AG09309 (cell line): ENCODE measurements around the gene RELA.

Experiments used
- DNase-seq: peaks from one replicate; pipeline ENCODE4 v3.0.0-alpha.2; 2010; ENCODE audit warnings: low read depth
- H3K4me3 ChIP-seq: 2 replicates; pipeline ENCODE4 v1.5.1; 2011; ENCODE audit warnings: mild to moderate bottlenecking, low read depth, low read length, moderate library complexity; ENCODE audit not compliant: control insufficient read depth
- TF ChIP-seq, protein P1 (sequence below): IDR thresholded peaks from 2 replicates; pipeline ENCODE4 v1.5.1; 2011; ENCODE audit warnings: mild to moderate bottlenecking, low read depth, low read length, inconsistent platforms; ENCODE audit not compliant: insufficient read depth, control insufficient read depth; ENCODE audit errors: missing control alignments

Gene RELA

DNA sequence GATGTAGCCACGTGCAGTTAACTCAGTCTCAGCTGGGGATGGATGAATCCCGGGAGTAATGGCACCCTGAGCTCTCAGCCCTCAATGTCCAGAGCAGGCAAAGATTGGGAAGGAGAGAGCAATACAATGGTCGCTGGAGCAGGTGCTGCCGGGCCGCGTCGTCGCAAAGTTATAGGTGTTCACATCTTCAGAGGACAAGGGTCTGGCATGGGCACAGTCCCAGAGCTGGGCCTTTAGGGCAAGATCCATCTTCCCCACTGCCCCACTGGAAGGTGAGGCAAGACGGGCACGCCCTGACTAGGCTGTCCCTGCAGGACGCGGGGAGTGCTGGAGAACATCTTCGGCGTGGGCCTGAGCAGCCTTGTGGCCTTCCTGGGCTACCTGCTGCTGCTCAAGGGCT lies 39.5 kb downstream of the RELA start:
- H3K4me3 ChIP-seq = no peak overlapping the region
- TF ChIP-seq, protein P1, sequence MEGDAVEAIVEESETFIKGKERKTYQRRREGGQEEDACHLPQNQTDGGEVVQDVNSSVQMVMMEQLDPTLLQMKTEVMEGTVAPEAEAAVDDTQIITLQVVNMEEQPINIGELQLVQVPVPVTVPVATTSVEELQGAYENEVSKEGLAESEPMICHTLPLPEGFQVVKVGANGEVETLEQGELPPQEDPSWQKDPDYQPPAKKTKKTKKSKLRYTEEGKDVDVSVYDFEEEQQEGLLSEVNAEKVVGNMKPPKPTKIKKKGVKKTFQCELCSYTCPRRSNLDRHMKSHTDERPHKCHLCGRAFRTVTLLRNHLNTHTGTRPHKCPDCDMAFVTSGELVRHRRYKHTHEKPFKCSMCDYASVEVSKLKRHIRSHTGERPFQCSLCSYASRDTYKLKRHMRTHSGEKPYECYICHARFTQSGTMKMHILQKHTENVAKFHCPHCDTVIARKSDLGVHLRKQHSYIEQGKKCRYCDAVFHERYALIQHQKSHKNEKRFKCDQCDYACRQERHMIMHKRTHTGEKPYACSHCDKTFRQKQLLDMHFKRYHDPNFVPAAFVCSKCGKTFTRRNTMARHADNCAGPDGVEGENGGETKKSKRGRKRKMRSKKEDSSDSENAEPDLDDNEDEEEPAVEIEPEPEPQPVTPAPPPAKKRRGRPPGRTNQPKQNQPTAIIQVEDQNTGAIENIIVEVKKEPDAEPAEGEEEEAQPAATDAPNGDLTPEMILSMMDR = no peak
- DNase-seq = no peak

DNA sequence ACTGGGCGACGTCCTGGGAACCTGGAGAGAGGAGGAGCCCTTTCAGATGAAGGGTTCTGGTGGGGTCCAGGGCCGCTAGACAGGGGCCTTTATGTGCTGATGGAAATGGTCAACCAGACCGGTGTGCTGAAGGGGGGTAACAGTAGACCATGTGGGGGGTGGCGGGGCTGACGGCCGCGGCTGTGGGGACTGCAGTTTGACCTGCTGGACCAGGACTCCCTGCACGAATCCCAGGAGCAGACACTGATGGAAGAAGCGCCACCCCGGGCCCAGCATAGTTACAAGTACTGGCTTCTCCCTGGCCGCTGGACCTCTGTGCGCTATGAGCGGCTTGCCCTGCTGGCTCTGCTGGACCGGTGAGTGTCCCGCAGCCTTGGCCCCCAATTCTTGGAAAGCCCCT lies 40.7 kb downstream of the RELA start:
- no peak for DNase-seq
- no peak overlapping the region for H3K4me3 ChIP-seq
- TF ChIP-seq, protein P1 = no peak

DNA sequence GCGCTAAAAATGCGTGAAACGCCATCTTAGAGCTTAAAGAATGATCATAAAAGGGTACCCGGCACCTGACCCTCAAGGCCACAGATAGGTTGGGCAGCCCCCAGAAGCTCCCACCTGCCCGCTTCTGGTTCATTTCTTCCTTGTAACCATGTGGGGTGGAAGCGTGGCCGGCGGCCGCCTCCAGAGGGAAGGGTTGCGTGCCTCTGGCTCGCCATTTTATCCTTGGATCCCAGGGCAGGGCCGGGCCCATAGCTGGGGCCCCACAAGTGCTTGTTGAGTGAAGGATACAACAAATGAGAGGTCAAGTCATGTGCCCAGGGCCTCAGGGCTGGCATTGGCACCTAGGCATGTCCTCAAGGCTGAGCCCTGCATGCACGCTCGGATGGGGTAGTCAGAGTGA lies 41.3 kb downstream of the RELA start:
- TF ChIP-seq, protein P1 = no peak
- no peak for DNase-seq
- no peak overlapping the region for H3K4me3 ChIP-seq

DNA sequence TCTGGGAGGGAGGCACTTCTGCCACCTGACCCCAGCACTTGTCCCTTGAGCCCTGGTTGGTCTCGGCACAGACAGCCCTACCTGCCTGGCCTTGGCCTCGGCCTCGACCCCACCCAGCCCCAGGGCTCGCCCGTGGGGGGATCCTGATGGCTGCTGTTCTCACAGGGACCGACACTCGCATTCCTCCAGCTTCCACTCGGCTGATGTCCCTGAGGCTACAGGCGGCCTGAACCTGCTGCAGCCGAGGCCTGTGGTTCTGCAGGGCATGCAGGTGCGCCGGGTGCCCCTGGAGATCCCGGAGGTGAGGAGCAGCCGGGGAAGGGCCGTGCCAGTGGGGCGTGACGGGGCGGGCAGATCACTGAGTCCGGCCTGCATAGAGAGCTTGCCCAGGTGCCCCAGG lies 42.0 kb downstream of the RELA start:
- no peak for DNase-seq
- TF ChIP-seq, protein P1 = no peak
- no peak overlapping the region for H3K4me3 ChIP-seq

DNA sequence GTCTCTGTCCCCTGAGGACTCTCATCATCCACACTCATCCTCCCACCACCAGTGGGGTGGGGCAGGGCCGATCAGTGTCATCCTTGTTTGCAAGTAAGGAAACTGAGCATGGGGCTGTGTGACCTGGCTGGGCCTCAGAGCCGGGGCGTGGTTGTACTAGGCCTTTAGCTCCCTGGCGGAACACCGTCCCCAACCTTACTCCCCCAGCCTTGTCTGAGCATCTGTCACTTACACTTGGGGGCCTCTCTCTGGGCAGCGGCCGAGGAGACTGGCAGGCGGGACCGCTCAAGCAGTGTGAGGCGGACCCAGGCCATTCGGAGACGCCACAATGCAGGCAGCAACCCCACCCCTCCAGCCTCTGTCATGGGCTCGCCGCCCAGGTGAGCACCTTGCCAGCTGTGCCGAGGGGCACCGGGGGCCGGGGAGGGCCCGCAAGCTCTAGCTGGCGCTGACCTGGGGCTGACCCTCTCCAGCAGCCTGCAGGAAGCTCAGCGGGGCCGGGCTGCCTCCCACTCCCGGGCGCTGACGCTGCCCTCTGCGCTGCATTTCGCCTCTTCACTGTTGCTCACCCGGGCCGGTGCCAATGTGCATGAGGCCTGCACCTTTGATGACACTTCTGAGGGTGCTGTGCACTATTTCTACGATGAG lies 43.3 kb downstream of the RELA start:
- DNase-seq = no peak
- TF ChIP-seq, protein P1 = no peak
- no peak overlapping the region for H3K4me3 ChIP-seq

DNA sequence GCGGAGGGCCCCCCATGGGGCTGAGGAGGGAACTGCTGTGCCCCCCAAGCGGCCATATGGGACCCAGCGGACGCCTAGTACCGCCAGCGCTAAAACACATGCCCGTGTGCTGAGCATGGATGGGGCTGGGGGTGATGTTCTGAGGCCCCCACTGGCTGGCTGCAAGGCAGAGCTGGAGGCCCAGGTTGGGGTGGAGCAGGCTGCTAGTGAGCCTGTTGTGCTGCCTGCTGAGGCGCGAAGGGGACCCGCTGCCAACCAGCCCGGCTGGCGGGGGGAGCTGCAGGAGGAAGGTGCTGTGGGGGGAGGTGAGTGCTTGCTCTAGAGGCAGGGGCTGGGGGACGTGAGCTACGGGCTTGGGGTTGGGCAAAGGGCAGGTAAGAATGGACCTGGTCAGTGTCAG lies 44.0 kb downstream of the RELA start:
- TF ChIP-seq, protein P1 = no peak
- DNase-seq = no peak
- no peak overlapping the region for H3K4me3 ChIP-seq
